NCI-H1694 (cell line): Measurements from ENCODE around the gene CA12.

Experiments used
- DNase-seq: peaks from one replicate; lab custom pipeline; 2025; lab: John Stamatoyannopoulos, UW

Gene CA12

GRCh38 chr15:63306492-63307073 lies 75.1 kb downstream of the CA12 start:
- DNase-seq: peak; percentile 4

- DNase-seq: no peak
Measured at GRCh38 chr15:63305260-63305659, 76.4 kb downstream of the CA12 start.

- no peak for DNase-seq
Measured at GRCh38 chr15:63301088-63301487, 80.6 kb downstream of the CA12 start.

DNA sequence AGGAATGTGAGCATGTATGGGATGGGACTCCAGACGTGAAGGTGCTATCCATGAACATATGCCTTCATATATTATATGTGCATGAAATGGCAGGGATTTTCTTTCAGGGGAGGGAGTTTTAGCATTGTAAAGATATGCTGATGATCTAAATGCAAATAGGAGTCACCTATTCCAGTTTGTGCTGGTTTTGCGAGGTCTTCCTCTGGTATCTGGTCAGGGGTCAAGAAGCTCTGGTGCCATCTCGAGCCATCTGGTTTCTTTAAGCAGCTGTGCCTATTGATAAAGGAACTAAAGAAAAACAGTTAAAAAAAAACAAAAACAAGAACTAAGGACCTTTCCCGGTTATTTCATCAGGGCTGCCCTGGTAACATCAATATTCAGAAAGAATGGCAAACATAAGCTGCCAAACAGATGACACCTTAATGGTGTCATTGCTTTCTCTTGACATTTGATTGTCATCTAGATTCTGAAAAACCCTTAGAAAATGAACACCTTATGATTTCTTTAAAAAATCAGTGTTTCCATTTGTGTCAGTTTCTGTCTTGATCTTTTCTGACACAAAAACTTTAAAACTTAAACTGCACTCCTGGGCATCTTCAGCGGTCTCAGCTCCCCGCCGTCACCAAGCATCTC lies 81.6 kb downstream of the CA12 start:
- no peak for DNase-seq

DNA sequence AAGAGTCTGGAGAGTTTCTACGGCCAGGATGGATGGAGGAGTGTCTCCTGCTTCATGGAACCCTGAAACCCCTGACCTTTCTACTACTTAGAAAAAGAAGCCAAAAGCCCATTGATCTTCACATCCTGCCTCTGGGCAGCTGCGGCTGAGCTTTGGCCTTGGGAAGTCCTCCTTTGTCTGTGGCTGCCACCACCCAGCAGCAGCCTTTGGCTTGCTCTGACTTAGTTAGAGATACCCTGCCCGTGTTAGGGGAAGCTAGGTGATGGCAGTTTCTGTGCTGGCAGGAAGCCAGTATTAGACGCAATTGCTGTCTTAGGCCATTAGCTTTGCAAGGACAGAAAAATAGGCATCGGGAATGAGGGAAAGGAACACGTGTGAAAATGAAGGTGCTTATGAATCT lies 85.5 kb downstream of the CA12 start:
- DNase-seq: no peak

GRCh38 chr15:63295341-63295740 lies 86.3 kb downstream of the CA12 start:
- DNase-seq: no peak

- DNase-seq: no peak
Measured at GRCh38 chr15:63294359-63294758, 87.3 kb downstream of the CA12 start.

DNA sequence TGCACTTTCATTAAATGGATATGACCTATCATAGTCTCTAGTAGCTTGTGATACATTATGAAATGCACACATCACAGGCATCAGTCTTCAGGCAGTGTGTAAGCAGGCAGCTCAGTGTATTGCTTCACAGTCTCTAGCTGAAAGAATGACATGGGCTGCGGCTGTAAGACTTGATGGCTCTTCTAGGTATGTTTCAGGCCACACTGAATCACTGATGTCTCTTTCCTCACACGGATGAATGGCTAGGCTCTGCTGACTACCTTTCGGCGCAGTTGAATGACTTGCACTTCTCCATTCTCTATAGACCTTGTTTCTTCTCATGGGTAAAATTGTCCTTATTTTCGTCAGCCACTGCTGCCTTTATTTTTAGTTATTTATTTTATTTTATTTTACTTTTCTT lies 88.9 kb downstream of the CA12 start:
- no peak for DNase-seq

- no peak for DNase-seq
Measured at GRCh38 chr15:63292241-63292640, 89.4 kb downstream of the CA12 start.

DNA sequence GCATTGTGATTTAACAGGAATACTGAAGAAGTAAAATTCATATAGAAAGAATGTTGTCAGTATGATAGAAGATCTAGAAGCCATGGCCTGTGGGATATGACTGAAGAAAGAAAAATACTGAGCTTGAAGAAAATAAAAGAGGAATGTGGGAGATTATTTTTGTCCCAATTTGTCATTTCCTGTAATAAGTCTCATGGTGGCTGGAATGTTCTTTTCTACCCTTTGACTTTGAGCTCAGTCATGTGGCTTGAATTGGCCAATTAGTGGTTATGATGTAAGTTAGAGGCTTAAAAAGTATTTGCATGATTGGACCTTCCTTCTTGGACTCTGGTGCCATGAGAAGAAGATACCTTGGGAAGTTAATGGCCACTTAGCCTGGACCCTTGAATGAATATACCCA lies 90.1 kb downstream of the CA12 start:
- no peak for DNase-seq

DNA sequence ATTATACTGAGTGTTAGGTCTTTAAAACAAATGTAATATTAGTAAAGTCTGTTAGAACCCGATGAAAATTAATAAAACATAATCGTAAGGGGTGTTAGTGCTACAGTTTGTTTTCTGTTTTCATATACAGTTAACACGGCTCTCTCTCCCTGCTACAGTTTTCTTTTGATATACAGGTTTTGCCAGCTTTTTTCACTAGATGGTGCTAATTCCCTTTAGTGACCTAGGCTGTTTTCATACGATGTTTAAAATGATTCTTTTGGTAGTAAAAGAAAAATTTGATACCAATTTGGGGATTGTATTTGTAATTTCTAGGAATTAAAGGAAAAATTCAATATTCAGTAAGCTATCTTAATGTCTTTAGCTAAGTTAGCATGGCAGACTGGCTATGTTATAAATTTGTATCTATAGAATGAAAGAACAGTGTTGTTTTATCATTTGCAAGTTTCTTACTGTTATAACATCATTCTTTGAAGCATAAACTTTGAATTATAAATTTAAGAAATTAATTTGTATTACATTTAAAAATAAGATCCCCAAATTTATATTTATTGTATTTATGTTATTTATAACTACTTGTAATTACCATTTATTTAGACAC lies 92.8 kb downstream of the CA12 start:
- peak; percentile 48 for DNase-seq

DNA sequence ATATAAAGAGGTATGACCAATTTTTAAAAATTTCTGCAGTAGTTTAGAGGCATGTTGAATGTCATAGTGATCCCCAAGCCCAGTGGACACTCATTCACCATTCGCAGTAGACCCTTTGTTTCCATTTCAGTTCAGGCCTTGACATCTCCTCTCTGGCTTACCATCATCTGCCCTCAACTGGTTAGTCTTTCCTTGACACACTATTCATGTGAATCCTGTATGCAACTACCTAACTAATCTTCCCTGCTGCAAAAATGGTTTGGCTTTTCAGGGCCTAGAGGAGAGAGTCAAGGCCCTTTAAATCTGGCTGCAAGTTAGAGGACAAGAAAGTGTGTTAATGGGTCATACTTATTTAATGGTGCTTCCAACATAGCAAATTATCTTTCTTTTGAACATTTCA lies 93.3 kb downstream of the CA12 start:
- DNase-seq: no peak

GRCh38 chr15:63287109-63287508 lies 94.5 kb downstream of the CA12 start:
- DNase-seq: no peak

DNA sequence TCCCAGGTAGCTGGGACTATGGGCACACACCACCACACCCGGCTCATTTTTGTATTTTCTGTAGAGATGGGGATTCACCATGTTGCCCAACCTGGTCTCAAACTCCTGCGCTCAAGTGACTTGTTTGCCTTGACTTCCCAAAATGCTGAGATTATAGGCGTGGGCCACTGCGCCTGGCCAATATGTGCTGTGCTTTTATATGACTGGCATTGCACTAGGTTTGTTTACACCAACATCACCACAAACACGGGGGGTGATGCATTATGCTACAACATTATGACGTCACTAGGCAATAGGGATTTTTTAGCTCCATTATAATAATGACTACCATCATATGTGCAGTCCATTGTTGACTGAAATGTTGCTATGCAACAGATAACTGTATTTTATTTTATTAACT lies 97.3 kb downstream of the CA12 start:
- DNase-seq: no peak

- no peak for DNase-seq
Measured at GRCh38 chr15:63283126-63283525, 98.5 kb downstream of the CA12 start.

DNA sequence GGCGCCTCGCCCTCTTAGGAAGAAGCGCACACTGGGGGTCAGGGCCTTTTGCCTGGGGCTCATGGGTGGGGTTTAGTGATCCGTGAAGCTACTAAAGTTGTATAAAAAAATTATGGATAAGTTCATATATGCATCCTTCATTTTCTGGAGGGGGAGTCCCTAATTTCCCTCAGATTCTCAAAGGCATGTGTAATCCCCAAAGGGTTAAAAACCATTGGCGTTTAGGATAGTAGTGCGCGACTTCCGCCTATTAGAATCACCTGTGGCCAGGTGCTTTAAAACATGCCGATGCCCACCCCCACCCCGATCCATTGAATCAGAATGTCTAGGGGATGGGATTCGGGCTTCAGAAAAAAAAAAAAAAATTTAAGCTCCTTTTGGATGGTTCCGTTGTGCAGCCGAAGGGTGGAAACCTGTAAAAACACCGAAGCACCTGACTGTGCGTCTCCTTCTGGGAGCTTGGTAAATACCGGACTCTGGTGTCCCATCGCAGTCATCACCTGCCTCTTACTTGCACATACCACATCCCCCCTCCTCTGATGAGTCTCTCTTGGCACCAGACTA lies 103.7 kb downstream of the CA12 start:
- no peak for DNase-seq

DNA sequence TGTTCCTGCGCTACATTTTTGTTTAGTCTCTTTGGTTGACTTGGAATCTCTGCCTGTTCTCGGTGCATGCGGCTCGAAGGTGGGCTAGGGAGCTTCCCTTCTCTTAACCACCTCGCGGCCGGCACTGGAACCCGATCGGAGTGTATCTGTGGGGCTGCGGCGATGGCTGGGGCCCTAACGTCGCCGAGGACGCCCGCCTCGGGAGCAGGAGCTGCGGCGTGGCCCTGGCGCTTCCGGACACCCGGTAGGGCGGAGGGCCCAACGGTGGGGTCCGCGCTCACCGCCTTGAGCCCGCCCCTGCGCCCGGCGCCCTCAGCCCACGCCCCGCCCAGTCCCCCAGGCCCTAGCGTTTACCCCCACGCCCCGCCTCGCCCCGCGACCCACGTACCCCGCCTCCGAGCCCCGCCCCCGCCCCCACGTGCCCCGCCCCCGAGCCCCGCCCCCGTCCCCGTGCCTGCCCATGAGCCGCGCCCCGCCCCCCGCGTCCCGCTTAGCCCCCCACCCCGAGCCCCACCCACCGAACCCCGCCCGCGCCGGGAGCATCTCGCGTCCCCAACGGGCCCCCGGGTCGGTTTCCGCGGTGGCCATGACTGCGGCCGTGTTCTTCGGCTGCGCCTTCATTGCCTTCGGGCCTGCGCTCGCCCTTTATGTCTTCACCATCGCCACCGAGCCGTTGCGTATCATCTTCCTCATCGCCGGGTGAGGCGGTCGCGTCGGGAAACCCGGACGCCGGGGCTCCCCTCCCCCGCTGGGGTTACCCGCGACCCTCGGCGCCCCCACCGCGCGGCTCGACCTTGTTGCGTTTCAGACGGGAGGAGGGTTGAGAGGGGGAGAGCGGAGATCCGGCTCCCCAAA lies 104.4 kb downstream of the CA12 start, which contains the start of gene APH1B:
APH1B (plus strand) TSS at position 568 of the 855 bp plus-strand sequence; CDS start at position 587, 19 bp downstream.
- peak; percentile 35 for DNase-seq

GRCh38 chr15:63276342-63277037 lies 105.2 kb downstream of the CA12 start:
- no peak for DNase-seq

DNA sequence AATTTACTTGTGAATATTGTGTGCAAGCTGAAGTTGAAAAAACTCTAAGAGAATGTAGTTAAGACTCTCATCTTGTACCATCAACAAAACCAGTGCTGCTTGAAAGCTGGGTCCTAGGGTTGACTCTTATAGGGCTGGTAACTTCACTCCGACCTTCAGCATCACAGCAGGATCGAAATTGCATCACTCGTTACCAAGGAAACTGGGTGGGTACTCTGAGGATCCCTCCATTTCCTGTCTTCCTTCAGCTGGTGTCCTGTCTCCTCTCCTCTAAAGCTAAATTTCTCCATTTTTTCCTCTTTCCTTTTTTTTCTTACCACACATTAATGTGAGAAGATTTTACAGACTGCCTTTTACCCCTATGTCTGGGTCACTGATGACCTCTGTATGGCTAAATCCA lies 107.2 kb downstream of the CA12 start:
- no peak for DNase-seq
